Naive thymus-derived CD4-positive, alpha-beta T cell (primary cell): ENCODE results near the gene EYS. TPM values are rescaled to one million over a fixed set of nuclear protein-coding genes. Genes with fewer than 3 reads are reported as not detected.
A peak's percentile ranks its signal among the peaks of the same experiment; 100 is the strongest.

Experiments
- ATAC-seq: fragments of 150-1000 bp; cut with Tn5 transposase; 2 replicates; pipeline ENCODE4 v1.10.0; 2021; ENCODE audit warnings: mild to moderate bottlenecking, moderate library complexity
- CTCF ChIA-PET: fragments of 350-600 bp; sonication (Branson Sonifier 250); formaldehyde crosslinking; loops from one replicate; lab custom pipeline; 2021; ENCODE audit warnings: antibody characterized with exemption; lab: Charles Lee
- POLR2A ChIA-PET: fragments of 350-600 bp; sonication (Branson Sonifier 250); formaldehyde crosslinking; loops from one replicate; lab custom pipeline; 2021; ENCODE audit warnings: antibody characterized with exemption, inconsistent platforms; lab: Charles Lee
- DNase-seq, 9 donors: peaks; one replicate each; pipeline versions ENCODE4 v3.0.0 to v3.0.0-alpha.2; 2020 to 2022; ENCODE audit warnings: mixed read lengths in 1 of 9
- H3K27ac ChIP-seq: one replicate; pipeline ENCODE4 v1.7.0; 2013; ENCODE audit warnings: mild to moderate bottlenecking, low read depth, low read length, moderate library complexity
- H3K27me3 ChIP-seq, 2 donors: one replicate each; pipeline ENCODE4 v1.7.0; 2013; ENCODE audit warnings: low read length in 2 of 2, mild to moderate bottlenecking in 2 of 2, moderate library complexity in 2 of 2; ENCODE audit not compliant: control insufficient read depth in 2 of 2, insufficient read depth in 2 of 2
- H3K36me3 ChIP-seq, 3 experiments: 1 replicate in 2 of 3; 2 replicates in 1 of 3; pipeline ENCODE4 v1.7.0; 2013; ENCODE audit warnings: low read length in 3 of 3, mild to moderate bottlenecking in 3 of 3, moderate library complexity in 1 of 3; ENCODE audit not compliant: insufficient read depth in 3 of 3, control insufficient read depth in 2 of 3
- H3K4me1 ChIP-seq, 2 donors: one replicate each; pipeline ENCODE4 v1.7.0; 2013; ENCODE audit warnings: low read length in 2 of 2, mild to moderate bottlenecking in 2 of 2, moderate library complexity in 1 of 2; ENCODE audit not compliant: control insufficient read depth in 2 of 2, insufficient read depth in 2 of 2
- H3K4me3 ChIP-seq: 2 replicates; pipeline ENCODE4 v1.7.0; 2013; ENCODE audit warnings: mild to moderate bottlenecking, low read length
- H3K9me3 ChIP-seq, 3 experiments: 1 replicate in 2 of 3; 2 replicates in 1 of 3; pipeline ENCODE4 v1.7.0; 2013; ENCODE audit warnings: low read length in 3 of 3; ENCODE audit not compliant: control insufficient read depth in 2 of 3
- H3K27ac Mint-ChIP-seq, 9 donors: one replicate each; pipeline ENCODE4 v1.8.0; 2020 to 2022; ENCODE audit warnings: mixed read lengths in 9 of 9, mild to moderate bottlenecking in 8 of 9, moderate library complexity in 5 of 9, inconsistent platforms in 2 of 9
- H3K27me3 Mint-ChIP-seq, 5 donors: one replicate each; pipeline ENCODE4 v1.8.0; 2021 to 2022; ENCODE audit warnings: mixed read lengths in 5 of 5, mild to moderate bottlenecking in 1 of 5
- H3K36me3 Mint-ChIP-seq, 5 donors: one replicate each; pipeline ENCODE4 v1.8.0; 2020 to 2022; ENCODE audit warnings: mixed read lengths in 5 of 5, mild to moderate bottlenecking in 3 of 5, inconsistent platforms in 1 of 5
- H3K4me1 Mint-ChIP-seq, 7 donors: one replicate each; pipeline ENCODE4 v1.8.0; 2020 to 2022; ENCODE audit warnings: mixed read lengths in 7 of 7, mild to moderate bottlenecking in 3 of 7, inconsistent platforms in 1 of 7
- H3K4me3 Mint-ChIP-seq, 10 donors: one replicate each; pipeline ENCODE4 v1.8.0; 2020 to 2022; ENCODE audit warnings: mild to moderate bottlenecking in 10 of 10, mixed read lengths in 10 of 10, moderate library complexity in 6 of 10, inconsistent platforms in 2 of 10
- H3K9me3 Mint-ChIP-seq, 11 donors: one replicate each; pipeline ENCODE4 v1.8.0; 2020 to 2022; ENCODE audit warnings: mixed read lengths in 11 of 11, mild to moderate bottlenecking in 4 of 11, inconsistent platforms in 1 of 11, moderate library complexity in 1 of 11
- intact Hi-C, 2 donors: fragments of 100-400 bp; cut with micrococcal nuclease; formaldehyde crosslinking; loops; one replicate each; pipeline ENCODE4 v1.15.1; 2023
- polyA plus RNA-seq, 2 donors: library from polyadenylated mRNA; unstranded; fragments of 300-500 nt; fragmentation: Illumina TruSeq; gene quantifications; one replicate each; pipeline ENCODE4 v1.2.3, GENCODE V29; 2021
- total RNA-seq, 6 experiments: library from RNA in 5 of 6; stranded (reverse) in 5 of 6; gene quantifications; 1 replicate in 5 of 6; 2 replicates in 1 of 6; pipeline ENCODE4 v1.2.3 and lab custom pipeline; 2021 to 2026

EYS gene
- total and polyA plus RNA-seq, 7 experiments from 2014 or later = 0.07 to 0.21 (median 0.13) TPM; not detected in 4

DNA sequence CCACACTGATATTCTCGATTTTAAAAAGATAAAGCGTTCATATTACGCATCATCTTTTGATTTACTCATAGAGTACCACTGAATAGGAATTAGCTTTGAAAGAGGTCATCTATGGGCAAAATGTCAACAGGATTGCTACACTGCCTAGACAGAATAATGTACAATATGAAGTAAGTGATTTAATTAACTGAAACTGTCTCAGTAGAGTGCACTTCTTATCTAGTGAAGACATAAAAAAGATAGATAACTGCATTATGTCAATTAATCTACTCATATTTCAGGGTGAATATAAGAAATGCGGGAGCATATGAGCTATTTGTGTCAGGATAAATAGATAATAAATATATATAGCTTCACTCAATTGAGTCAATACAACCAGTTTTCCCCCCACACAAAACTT, 723.9 kb downstream of the EYS start:
- Mint-ChIP-seq H3K36me3 (no peaks in the 10 kb centered on the region), H3K27me3 (no peaks in the 10 kb centered on the region), H3K4me1 (no peaks in the 10 kb centered on the region), H3K4me3 (no peak overlapping the region), H3K27ac (no peak overlapping the region), H3K9me3 (peaks cover 0 to 5% (median 0%) of the 10 kb centered on the region in 11 donors)
- H3K27ac ChIP-seq = no peak overlapping the region
- DNase-seq = no peak
- no peaks in the 10 kb centered on the region for H3K27me3 ChIP-seq
- intact Hi-C loops = no loop called here
- H3K4me3 ChIP-seq = no peak overlapping the region
- H3K9me3 ChIP-seq = peaks cover 0 to 3% (median 0%) of the 10 kb centered on the region in 3 experiments
- no peaks in the 10 kb centered on the region for H3K4me1 ChIP-seq
- no peaks in the 10 kb centered on the region for H3K36me3 ChIP-seq
- POLR2A ChIA-PET = no interaction called here
- ATAC-seq = no peak
- CTCF ChIA-PET = no interaction called here

DNA sequence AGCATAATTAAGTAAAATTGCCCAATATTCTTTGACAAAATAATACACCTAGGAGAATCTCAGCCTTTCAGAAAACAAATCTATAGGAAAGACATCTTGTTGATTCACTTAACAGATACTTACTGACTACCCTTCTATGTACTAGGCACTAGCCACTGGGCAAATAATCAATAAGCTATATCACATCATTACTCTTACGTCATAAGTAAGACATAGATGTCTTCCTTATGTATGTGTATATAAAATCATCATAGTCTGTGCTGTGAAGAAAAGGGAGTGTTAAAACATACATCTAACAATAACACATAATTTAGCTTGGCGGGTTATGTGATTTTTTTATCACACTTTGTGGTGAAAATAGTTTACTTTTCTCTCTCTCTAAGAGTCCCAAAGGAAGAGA, 733.9 kb downstream of the EYS start:
- no peaks in the 10 kb centered on the region for H3K36me3 Mint-ChIP-seq
- H3K27me3 Mint-ChIP-seq = no peaks in the 10 kb centered on the region
- intact Hi-C loops = no loop called here
- Histone ChIP-seq H3K27me3 (no peaks in the 10 kb centered on the region), H3K36me3 (no peaks in the 10 kb centered on the region), H3K4me1 (no peaks in the 10 kb centered on the region), H3K27ac (no peak overlapping the region), H3K4me3 (no peak overlapping the region), H3K9me3 (peaks cover 0 to 5% (median 4%) of the 10 kb centered on the region in 3 experiments)
- H3K27ac Mint-ChIP-seq = no peak overlapping the region
- DNase-seq (no peak), ATAC-seq (no peak)
- H3K4me3 Mint-ChIP-seq = no peak overlapping the region
- H3K4me1 Mint-ChIP-seq = no peaks in the 10 kb centered on the region
- H3K9me3 Mint-ChIP-seq = peaks cover 0 to 25% (median 6%) of the 10 kb centered on the region in 11 donors
- ChIA-PET CTCF (no interaction called here), POLR2A (no interaction called here)

DNA sequence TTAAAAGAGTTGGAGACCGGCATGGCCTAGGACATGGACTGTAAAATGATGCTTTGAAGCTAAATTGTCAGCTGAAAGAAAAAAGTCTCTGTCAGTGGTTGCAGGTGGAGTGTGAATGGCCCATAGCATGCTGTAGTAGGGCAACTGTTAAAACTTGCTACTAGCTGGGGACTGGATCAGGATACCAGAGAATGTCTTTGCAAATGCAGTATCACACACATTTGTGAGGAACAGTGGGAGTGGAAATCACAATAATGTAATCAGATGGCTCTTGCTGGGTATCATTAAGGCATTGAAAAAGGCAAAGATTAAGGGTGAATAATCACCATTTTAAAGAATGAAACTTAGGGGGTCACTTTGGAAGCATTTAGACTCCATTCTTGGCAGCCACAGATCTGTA, 737.9 kb downstream of the EYS start:
- POLR2A ChIA-PET = no interaction called here
- H3K4me3 ChIP-seq = no peak overlapping the region
- H3K27me3 Mint-ChIP-seq = no peaks in the 10 kb centered on the region
- H3K9me3 Mint-ChIP-seq = peaks cover 0 to 17% (median 5%) of the 10 kb centered on the region in 11 donors
- no peak for ATAC-seq
- H3K27me3 ChIP-seq = no peaks in the 10 kb centered on the region
- no peaks in the 10 kb centered on the region for H3K4me1 Mint-ChIP-seq
- H3K4me1 ChIP-seq = no peaks in the 10 kb centered on the region
- H3K4me3 Mint-ChIP-seq = no peak overlapping the region
- no peaks in the 10 kb centered on the region for H3K36me3 ChIP-seq
- peaks cover 0 to 4% (median 0%) of the 10 kb centered on the region in 3 experiments for H3K9me3 ChIP-seq
- CTCF ChIA-PET = no interaction called here
- H3K27ac Mint-ChIP-seq = no peak overlapping the region
- no peak for DNase-seq
- intact Hi-C loops = no loop called here
- H3K36me3 Mint-ChIP-seq = no peaks in the 10 kb centered on the region
- no peak overlapping the region for H3K27ac ChIP-seq

- Histone ChIP-seq H3K27ac (no peak overlapping the region), H3K4me3 (no peak overlapping the region), H3K9me3 (no peaks in the 10 kb centered on the region), H3K4me1 (no peaks in the 10 kb centered on the region), H3K27me3 (no peaks in the 10 kb centered on the region), H3K36me3 (no peaks in the 10 kb centered on the region)
- H3K27ac Mint-ChIP-seq = no peak overlapping the region
- H3K36me3 Mint-ChIP-seq = no peaks in the 10 kb centered on the region
- H3K4me1 Mint-ChIP-seq = no peaks in the 10 kb centered on the region
- DNase-seq (no peak), ATAC-seq (peak; percentile 53)
- ChIA-PET CTCF (no interaction called here), POLR2A (no interaction called here)
- H3K4me3 Mint-ChIP-seq = no peak overlapping the region
- no peaks in the 10 kb centered on the region for H3K27me3 Mint-ChIP-seq
- peaks cover 2 to 19% (median 8%) of the 10 kb centered on the region in 11 donors for H3K9me3 Mint-ChIP-seq
- intact Hi-C loops = no loop called here
Observed at GRCh38 chr6:64955435-64955848, 751.6 kb downstream of the EYS start.

GRCh38 chr6:64949257-64949656, 757.8 kb downstream of the EYS start:
- no peaks in the 10 kb centered on the region for H3K4me1 Mint-ChIP-seq
- intact Hi-C loops = no loop called here
- Histone ChIP-seq H3K27ac (no peak overlapping the region), H3K36me3 (no peaks in the 10 kb centered on the region), H3K27me3 (no peaks in the 10 kb centered on the region), H3K4me3 (no peak overlapping the region), H3K4me1 (no peaks in the 10 kb centered on the region), H3K9me3 (no peaks in the 10 kb centered on the region)
- POLR2A ChIA-PET = no interaction called here
- CTCF ChIA-PET = no interaction called here
- H3K9me3 Mint-ChIP-seq = peaks cover 0 to 21% (median 5%) of the 10 kb centered on the region in 11 donors
- H3K27ac Mint-ChIP-seq = no peak overlapping the region
- H3K36me3 Mint-ChIP-seq = no peaks in the 10 kb centered on the region
- no peak overlapping the region for H3K4me3 Mint-ChIP-seq
- DNase-seq (no peak), ATAC-seq (no peak)
- no peaks in the 10 kb centered on the region for H3K27me3 Mint-ChIP-seq

- ChIA-PET CTCF (no interaction called here), POLR2A (no interaction called here)
- Mint-ChIP-seq H3K27ac (no peak overlapping the region), H3K4me1 (no peaks in the 10 kb centered on the region), H3K27me3 (no peaks in the 10 kb centered on the region), H3K4me3 (no peak overlapping the region), H3K9me3 (peaks cover 0 to 22% (median 10%) of the 10 kb centered on the region in 11 donors), H3K36me3 (no peaks in the 10 kb centered on the region)
- no peak overlapping the region for H3K27ac ChIP-seq
- no peaks in the 10 kb centered on the region for H3K27me3 ChIP-seq
- no peaks in the 10 kb centered on the region for H3K4me1 ChIP-seq
- ATAC-seq (no peak), DNase-seq (no peak)
- intact Hi-C loops = no loop called here
- no peak overlapping the region for H3K4me3 ChIP-seq
- H3K9me3 ChIP-seq = no peaks in the 10 kb centered on the region
- no peaks in the 10 kb centered on the region for H3K36me3 ChIP-seq
Observed at GRCh38 chr6:64948261-64948660, 758.8 kb downstream of the EYS start.

DNA sequence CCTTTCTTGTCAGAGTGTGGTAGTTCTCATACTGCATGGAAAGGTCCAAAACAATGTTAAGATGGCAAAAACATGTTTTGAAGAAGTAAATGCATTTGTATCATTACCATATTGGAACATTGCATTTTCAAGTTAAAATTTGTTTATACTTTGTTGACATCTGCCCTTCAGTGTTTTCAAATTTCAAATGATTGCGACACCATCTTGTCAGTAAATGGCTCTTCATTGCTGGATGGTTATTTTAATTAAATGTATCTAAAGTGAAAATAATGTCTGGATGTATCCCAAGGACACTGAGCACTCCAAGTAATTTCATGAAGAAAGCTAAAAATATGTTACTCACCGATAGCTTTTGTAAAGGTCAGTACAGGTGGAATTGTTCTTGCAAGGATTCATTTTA, 761.6 kb downstream of the EYS start:
- ChIA-PET CTCF (no interaction called here), POLR2A (no interaction called here)
- no peak for DNase-seq
- Histone ChIP-seq H3K36me3 (no peaks in the 10 kb centered on the region), H3K27me3 (no peaks in the 10 kb centered on the region), H3K4me1 (no peaks in the 10 kb centered on the region), H3K4me3 (no peak overlapping the region), H3K9me3 (no peaks in the 10 kb centered on the region), H3K27ac (no peak overlapping the region)
- intact Hi-C loops = no loop called here
- Mint-ChIP-seq H3K36me3 (no peaks in the 10 kb centered on the region), H3K4me3 (no peak overlapping the region), H3K27ac (no peak overlapping the region), H3K4me1 (no peaks in the 10 kb centered on the region), H3K27me3 (no peaks in the 10 kb centered on the region), H3K9me3 (peaks cover 0 to 30% (median 9%) of the 10 kb centered on the region in 11 donors)
- ATAC-seq = no peak
